Fibroblast of pulmonary artery (primary cell): ENCODE measurements around the gene BAZ2B.

ENCODE experiments used
- DNase-seq: peaks from one replicate; pipeline ENCODE4 v3.0.0-alpha.2; 2010; ENCODE audit warnings: low read depth
- H3K4me3 ChIP-seq: replicated peaks from 2 replicates; pipeline ENCODE4 v1.5.1; 2011; ENCODE audit warnings: low read depth, mild to moderate bottlenecking, control low read depth, low read length, moderate library complexity
- TF ChIP-seq, protein P1 (sequence below): IDR thresholded peaks from 2 replicates; pipeline ENCODE4 v1.5.1; 2011; ENCODE audit warnings: mild to moderate bottlenecking, control low read depth, low read length, inconsistent platforms; ENCODE audit errors: missing control alignments

BAZ2B gene

DNA sequence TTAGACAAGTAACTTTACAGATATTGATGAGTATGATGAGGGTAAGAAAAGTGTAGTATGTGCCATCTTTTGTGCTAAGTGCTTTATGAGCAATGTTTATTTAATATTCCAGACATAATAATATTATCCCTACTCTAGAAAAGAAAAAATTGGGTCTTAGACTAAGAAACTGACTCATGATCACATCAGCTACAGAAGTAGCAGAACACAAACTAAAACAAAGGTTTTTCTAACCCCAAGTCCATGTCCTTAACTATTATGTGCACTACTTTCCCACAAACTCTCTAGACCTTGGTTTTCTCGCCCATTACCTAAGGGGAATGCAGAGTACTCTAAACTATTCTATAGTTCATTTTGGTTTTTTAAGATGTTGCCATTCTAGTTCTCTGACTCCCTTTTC, 64.5 kb downstream of the BAZ2B start:
- DNase-seq: no peak
- H3K4me3 ChIP-seq: no peak overlapping the region

DNA sequence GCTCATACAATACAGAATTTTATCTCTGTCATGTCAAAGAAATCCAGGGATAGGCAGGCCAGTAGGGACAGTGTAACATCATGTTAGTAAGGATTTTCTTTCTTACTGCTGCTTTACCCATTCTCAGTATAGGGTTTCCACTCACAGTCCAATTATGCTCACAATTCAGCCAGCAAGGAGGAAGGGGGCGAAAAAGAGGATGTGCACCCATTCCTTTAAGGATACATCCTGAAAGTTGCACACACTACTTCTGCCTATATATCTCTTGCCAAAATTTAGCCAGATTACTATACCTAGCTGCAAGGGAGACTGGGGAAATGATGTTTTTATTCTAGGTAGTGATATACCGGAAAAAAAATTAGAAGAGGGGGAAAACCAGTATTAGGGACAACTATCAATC, 66.1 kb downstream of the BAZ2B start:
- DNase-seq: no peak
- H3K4me3 ChIP-seq: no peak overlapping the region
- TF ChIP-seq, protein P1, sequence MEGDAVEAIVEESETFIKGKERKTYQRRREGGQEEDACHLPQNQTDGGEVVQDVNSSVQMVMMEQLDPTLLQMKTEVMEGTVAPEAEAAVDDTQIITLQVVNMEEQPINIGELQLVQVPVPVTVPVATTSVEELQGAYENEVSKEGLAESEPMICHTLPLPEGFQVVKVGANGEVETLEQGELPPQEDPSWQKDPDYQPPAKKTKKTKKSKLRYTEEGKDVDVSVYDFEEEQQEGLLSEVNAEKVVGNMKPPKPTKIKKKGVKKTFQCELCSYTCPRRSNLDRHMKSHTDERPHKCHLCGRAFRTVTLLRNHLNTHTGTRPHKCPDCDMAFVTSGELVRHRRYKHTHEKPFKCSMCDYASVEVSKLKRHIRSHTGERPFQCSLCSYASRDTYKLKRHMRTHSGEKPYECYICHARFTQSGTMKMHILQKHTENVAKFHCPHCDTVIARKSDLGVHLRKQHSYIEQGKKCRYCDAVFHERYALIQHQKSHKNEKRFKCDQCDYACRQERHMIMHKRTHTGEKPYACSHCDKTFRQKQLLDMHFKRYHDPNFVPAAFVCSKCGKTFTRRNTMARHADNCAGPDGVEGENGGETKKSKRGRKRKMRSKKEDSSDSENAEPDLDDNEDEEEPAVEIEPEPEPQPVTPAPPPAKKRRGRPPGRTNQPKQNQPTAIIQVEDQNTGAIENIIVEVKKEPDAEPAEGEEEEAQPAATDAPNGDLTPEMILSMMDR: no peak

More for the DNA sequence above, 64.5 kb downstream of the BAZ2B start:
- TF ChIP-seq, protein P1: no peak

DNA sequence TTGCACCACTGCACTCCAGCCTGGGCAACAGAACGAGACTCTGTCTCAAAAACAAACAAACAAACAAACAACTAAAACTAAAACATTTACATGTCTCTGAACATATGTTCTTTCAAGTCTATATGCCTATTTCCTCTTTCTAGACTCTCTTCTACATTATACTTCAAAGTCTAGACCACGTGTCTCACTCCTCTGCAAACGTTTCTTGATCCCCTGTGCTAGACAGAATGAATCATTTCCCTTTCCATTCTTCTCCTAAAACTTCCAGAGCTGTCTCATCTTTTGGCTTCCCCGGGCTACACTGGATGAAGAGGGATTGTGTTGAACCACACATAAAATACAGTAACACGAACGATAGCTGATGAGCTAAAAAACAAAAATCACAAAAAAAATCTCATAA, 67.1 kb downstream of the BAZ2B start:
- no peak overlapping the region for H3K4me3 ChIP-seq
- TF ChIP-seq, protein P1: no peak
- DNase-seq: peak; percentile 78

DNA sequence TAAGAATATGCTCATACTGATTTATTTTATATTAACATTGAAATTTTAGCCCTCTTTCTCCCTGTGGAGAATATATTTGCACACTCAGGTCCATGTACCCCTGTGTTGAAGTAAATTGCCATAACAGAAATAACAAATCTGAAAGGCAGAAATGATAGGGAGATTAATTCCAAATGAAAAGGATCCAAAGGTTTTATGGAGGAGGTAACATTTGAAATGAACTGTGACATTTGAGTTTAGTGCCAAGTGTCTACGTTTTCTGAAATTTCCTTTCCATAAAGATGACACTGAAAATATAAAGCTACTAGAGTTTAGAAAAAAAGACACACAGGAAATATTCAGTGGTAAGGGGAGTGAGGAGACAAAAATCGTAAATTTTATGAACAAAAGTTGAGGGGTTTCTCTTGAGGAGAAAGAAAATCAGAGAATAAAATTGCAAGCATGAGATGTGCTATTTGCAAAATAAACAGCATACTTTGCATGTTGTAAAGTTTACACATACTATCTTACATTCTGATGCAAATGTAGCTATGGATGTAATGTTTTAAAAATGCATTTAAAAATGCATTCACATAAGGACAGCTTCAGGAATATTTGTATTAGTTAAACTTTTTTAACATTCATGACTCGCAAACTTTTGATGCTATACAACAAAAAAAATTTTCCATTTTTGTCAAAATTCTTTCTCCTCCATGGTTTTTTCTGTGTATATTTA, 69.5 kb downstream of the BAZ2B start:
- no peak overlapping the region for H3K4me3 ChIP-seq
- no peak for DNase-seq
- TF ChIP-seq, protein P1: no peak

DNA sequence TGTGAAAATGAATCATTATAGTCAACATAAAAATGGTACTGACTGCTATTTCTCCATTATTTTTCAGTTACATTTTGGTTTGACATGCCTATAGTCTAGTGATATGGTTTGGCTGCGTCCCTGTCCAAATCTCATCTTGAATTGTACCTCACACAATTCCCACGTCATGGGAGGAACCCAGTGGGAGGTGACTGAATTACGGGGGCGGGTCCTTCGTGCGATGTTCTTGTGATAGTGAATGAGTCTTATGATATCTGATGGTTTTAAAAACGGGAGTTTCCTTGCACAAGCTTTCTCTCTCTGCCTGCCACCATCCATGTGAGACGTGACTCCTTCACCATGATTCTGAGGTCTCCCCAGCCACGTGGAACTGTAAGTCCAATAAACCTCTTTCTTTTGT, 70.3 kb downstream of the BAZ2B start:
- TF ChIP-seq, protein P1: no peak
- H3K4me3 ChIP-seq: no peak overlapping the region
- DNase-seq: no peak

DNA sequence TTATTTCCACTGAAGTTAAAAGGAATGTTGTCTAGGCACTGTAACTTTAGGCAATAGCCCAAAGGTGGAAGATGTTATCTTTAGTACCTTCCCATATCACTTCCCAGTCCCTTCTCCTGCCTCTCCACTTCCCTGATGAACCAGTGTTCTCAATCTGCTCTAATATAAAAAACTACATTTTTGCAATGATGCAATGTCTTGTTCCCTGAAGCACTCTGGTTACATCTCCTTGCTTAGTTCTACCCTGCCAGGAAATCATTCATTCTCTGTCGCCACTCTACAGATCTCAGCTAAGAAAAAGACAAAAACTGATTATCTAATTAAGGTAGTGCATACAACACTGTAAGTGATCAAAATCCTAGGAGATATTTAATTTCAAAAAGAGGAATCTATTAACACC, 71.3 kb downstream of the BAZ2B start:
- TF ChIP-seq, protein P1: no peak
- no peak for DNase-seq
- H3K4me3 ChIP-seq: no peak overlapping the region

DNA sequence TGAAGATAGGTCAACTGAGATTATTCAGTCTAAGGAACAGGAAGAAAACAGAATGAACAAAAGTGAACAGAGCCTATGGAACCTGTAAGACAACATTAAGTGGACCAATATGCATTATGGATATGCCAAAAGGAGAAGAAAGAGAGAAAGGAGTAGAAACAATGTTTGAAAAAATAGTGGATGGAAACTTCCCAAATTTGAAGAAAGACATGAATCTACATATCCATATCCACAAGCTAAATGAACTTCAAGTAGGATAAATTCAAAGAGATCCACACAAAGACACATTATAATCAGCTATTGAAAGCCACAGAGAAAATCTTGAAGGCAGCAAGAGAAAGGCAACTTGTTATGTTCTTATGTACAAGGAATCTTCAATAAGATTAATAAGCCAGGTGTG, 74.2 kb downstream of the BAZ2B start:
- TF ChIP-seq, protein P1: no peak
- no peak overlapping the region for H3K4me3 ChIP-seq
- no peak for DNase-seq
